PC-3 (cell line): ENCODE results near the gene MMS19. TPM values are rescaled to one million over a fixed set of nuclear protein-coding genes. Genes with fewer than 3 reads are reported as not detected.
"Not testable (repeated sequence)": the region's sequence is repeated elsewhere in the genome, so short reads cannot be mapped to it uniquely, and the experiment has no call there.

Experiments
- ATAC-seq: fragments of 200-7000 bp; cut with Tn5 transposase; 2 replicates; pipeline ENCODE4 v1.9.1; 2020; ENCODE audit warnings: mild to moderate bottlenecking, moderate library complexity
- BruUV-seq: library from RNA; stranded (reverse); fragments of 400-500 nt; replicated peaks from 2 replicates; lab custom pipeline; 2021; lab: Mats Ljungman, UMichigan
- CTCF ChIA-PET: fragments of 300-600 bp; sonication (Branson Sonifier 250); formaldehyde crosslinking; loops from one replicate; lab custom pipeline; 2022; ENCODE audit warnings: antibody characterized with exemption; lab: Charles Lee
- POLR2A ChIA-PET: fragments of 300-600 bp; sonication (Branson Sonifier 250); formaldehyde crosslinking; loops from one replicate; lab custom pipeline; 2022; ENCODE audit warnings: antibody characterized with exemption; ENCODE audit not compliant: unreplicated experiment; lab: Charles Lee
- DNase-seq: peaks from one replicate; pipeline ENCODE4 v3.0.0-alpha.2; 2015
- H2AFZ ChIP-seq: fragments of 300-600 bp; sonication (generic); 2 replicates; pipeline ENCODE4 v1.6.0; 2016; ENCODE audit warnings: antibody characterized with exemption, low read length
- H3F3A ChIP-seq: fragments of 300-600 bp; sonication (generic); one replicate; pipeline ENCODE4 v1.6.0; 2017; ENCODE audit warnings: antibody characterized with exemption, low read length, control low read depth, mild to moderate bottlenecking; ENCODE audit not compliant: unreplicated experiment
- H3K27ac ChIP-seq: fragments of 300-600 bp; sonication (generic); 2 replicates; pipeline ENCODE4 v1.5.1; 2016; ENCODE audit warnings: mild to moderate bottlenecking, low read length
- H3K27me3 ChIP-seq: fragments of 300-600 bp; sonication (generic); 2 replicates; pipeline ENCODE4 v1.6.1; 2016; ENCODE audit warnings: low read length, mixed read lengths
- H3K36me3 ChIP-seq: fragments of 300-600 bp; sonication (generic); 2 replicates; pipeline ENCODE4 v1.6.1; 2016; ENCODE audit warnings: low read depth, mixed run types, low read length, mixed read lengths
- H3K4me1 ChIP-seq: fragments of 300-600 bp; sonication (generic); 2 replicates; pipeline ENCODE4 v1.5.1; 2016; ENCODE audit warnings: low read length; ENCODE audit not compliant: insufficient read depth
- H3K4me2 ChIP-seq: fragments of 300-600 bp; sonication (generic); 2 replicates; pipeline ENCODE4 v1.6.0; 2016; ENCODE audit warnings: low read length
- H3K4me3 ChIP-seq: fragments of 300-600 bp; sonication (generic); 2 replicates; pipeline ENCODE4 v1.5.1; 2016; ENCODE audit warnings: mild to moderate bottlenecking, low read length, mixed read lengths
- H3K79me2 ChIP-seq: fragments of 300-600 bp; sonication (generic); 2 replicates; pipeline ENCODE4 v1.6.1; 2017; ENCODE audit warnings: low read length, mixed read lengths
- H3K9ac ChIP-seq: fragments of 300-600 bp; sonication (generic); 2 replicates; pipeline ENCODE4 v1.6.0; 2016; ENCODE audit warnings: mild to moderate bottlenecking, low read length
- H3K9me2 ChIP-seq: fragments of 300-600 bp; sonication (generic); replicated peaks from 2 replicates; pipeline ENCODE4 v1.6.1; 2016; ENCODE audit warnings: mixed run types, low read length, mixed read lengths
- H3K9me3 ChIP-seq: fragments of 300-600 bp; sonication (generic); 2 replicates; pipeline ENCODE4 v1.6.1; 2016; ENCODE audit warnings: low read length, mixed read lengths
- H4K20me1 ChIP-seq: fragments of 300-600 bp; sonication (generic); 2 replicates; pipeline ENCODE4 v1.6.1; 2016; ENCODE audit warnings: low read length, mixed read lengths
- CTCF ChIP-seq: fragments of 300-600 bp; sonication (generic); conservative IDR thresholded peaks from 2 replicates; pipeline ENCODE4 v1.5.1; 2017; ENCODE audit warnings: antibody characterized with exemption, low read depth, mild to moderate bottlenecking, low read length
- EZH2 ChIP-seq: fragments of 300-600 bp; sonication (generic); IDR thresholded peaks from one replicate; pipeline ENCODE4 v1.6.1; 2017; ENCODE audit warnings: antibody characterized with exemption, mild to moderate bottlenecking, low read length; ENCODE audit not compliant: unreplicated experiment
- EZH2phosphoT487 ChIP-seq: fragments of 300-600 bp; sonication (generic); IDR thresholded peaks from 2 replicates; pipeline ENCODE4 v1.6.1; 2018; ENCODE audit warnings: mild to moderate bottlenecking, antibody characterized with exemption, low read length, borderline replicate concordance
- intact Hi-C: fragments of 100-400 bp; cut with micrococcal nuclease; formaldehyde crosslinking; loops from 2 replicates; pipeline ENCODE4 v1.9.0; 2023
- total RNA-seq: library from RNA; depleted of rRNA; stranded (reverse); fragments of >200 nt; gene quantifications from 2 replicates; pipeline ENCODE4 v1.2.3, GENCODE V29; 2014

MMS19 gene
- total RNA-seq, 1 experiment from 2014 or later: 78.2 TPM

GRCh38 chr10:97482381-97482780 is 15.8 kb downstream of the MMS19 start:
- Histone ChIP-seq H3K36me3 (peaks cover 20% of the 10 kb centered on the region), H2AFZ (no peak overlapping the region), H3K27me3 (no peaks in the 10 kb centered on the region), H3K9ac (peak overlapping the region; percentile 28; the same call in 1 of the 2 replicates), H3K79me2 (peaks cover 57% of the 10 kb centered on the region), H3K9me2 (no peaks in the 10 kb centered on the region), H3K4me2 (peak overlapping the region; percentile 46), H3K4me3 (no peak overlapping the region), H3K9me3 (no peaks in the 10 kb centered on the region), H3K27ac (peak overlapping the region; percentile 89), H3F3A (no peaks in the 10 kb centered on the region), H4K20me1 (no peaks in the 10 kb centered on the region), H3K4me1 (peaks cover 39% of the 10 kb centered on the region)
- no TSS peak for BruUV-seq
- intact Hi-C loops: loop anchor here (5.0 kb wide), 1 partner anchor 60 kb away; no protein-coding TSS in a partner anchor
- DNase-seq (peak; percentile 42), ATAC-seq (peak; percentile 26)
- ChIA-PET POLR2A (no interaction called here), CTCF (no interaction called here)
- TF ChIP-seq EZH2phosphoT487: no peak
- TF ChIP-seq EZH2: no peak
- TF ChIP-seq CTCF: no peak

- Histone ChIP-seq H2AFZ (no peak overlapping the region), H3K4me1 (peaks cover 39% of the 10 kb centered on the region), H3K9me3 (no peaks in the 10 kb centered on the region), H3K79me2 (peaks cover 44% of the 10 kb centered on the region), H3F3A (no peaks in the 10 kb centered on the region), H3K4me3 (peak overlapping the region; percentile 43; the same call in 1 of the 2 replicates), H3K27ac (peak overlapping the region; percentile 89), H3K9ac (peak overlapping the region; percentile 28), H3K36me3 (peaks cover 33% of the 10 kb centered on the region), H4K20me1 (no peaks in the 10 kb centered on the region), H3K9me2 (no peaks in the 10 kb centered on the region), H3K27me3 (no peaks in the 10 kb centered on the region), H3K4me2 (peak overlapping the region; percentile 74)
- ATAC-seq (peak; percentile 82), DNase-seq (peak; percentile 79)
- ChIA-PET CTCF (no interaction called here), POLR2A (interaction anchor here (0.6 kb wide), 1 partner anchor 159 kb away, joined by 3 read pairs; no protein-coding TSS in a partner anchor)
- no peak for TF ChIP-seq EZH2phosphoT487
- TF ChIP-seq EZH2: no peak
- no peak for TF ChIP-seq CTCF
- intact Hi-C loops: loop anchor here (5.0 kb wide), 1 partner anchor 61 kb away; no protein-coding TSS in a partner anchor
- no TSS peak for BruUV-seq
Measured at GRCh38 chr10:97481071-97481470, 17.2 kb downstream of the MMS19 start.

GRCh38 chr10:97479939-97480338 is 18.3 kb downstream of the MMS19 start:
- ChIA-PET POLR2A (no interaction called here), CTCF (no interaction called here)
- peak overlapping the region; percentile 28; the same call in 1 of the 2 replicates for H3K9ac ChIP-seq
- peaks cover 38% of the 10 kb centered on the region for H3K79me2 ChIP-seq
- no peaks in the 10 kb centered on the region for H3K27me3 ChIP-seq
- H3K4me2 ChIP-seq: peak overlapping the region; percentile 74; the same call in 1 of the 2 replicates
- H3K9me3 ChIP-seq: no peaks in the 10 kb centered on the region
- H3K27ac ChIP-seq: peak overlapping the region; percentile 89
- ATAC-seq: no peak
- no peaks in the 10 kb centered on the region for H4K20me1 ChIP-seq
- no peak for DNase-seq
- intact Hi-C loops: loop anchor here (5.0 kb wide), 1 partner anchor 62 kb away; no protein-coding TSS in a partner anchor
- TF ChIP-seq EZH2: no peak
- no peak for TF ChIP-seq CTCF
- TF ChIP-seq EZH2phosphoT487: no peak
- no peaks in the 10 kb centered on the region for H3F3A ChIP-seq
- no peak overlapping the region for H2AFZ ChIP-seq
- no peaks in the 10 kb centered on the region for H3K9me2 ChIP-seq
- H3K36me3 ChIP-seq: peaks cover 41% of the 10 kb centered on the region
- BruUV-seq: no TSS peak
- H3K4me1 ChIP-seq: peaks cover 39% of the 10 kb centered on the region
- no peak overlapping the region for H3K4me3 ChIP-seq

GRCh38 chr10:97479410-97479809 is 18.8 kb downstream of the MMS19 start:
- DNase-seq (peak; percentile 79), ATAC-seq (peak; percentile 41)
- H2AFZ ChIP-seq, CTCF ChIA-PET, BruUV-seq, intact Hi-C loops, H3K9me3 ChIP-seq, H3K9me2 ChIP-seq, POLR2A ChIA-PET, H4K20me1 ChIP-seq, H3K4me3 ChIP-seq, H3F3A ChIP-seq, H3K27me3 ChIP-seq: not testable (repeated sequence)
- H3K4me2 ChIP-seq: peak overlapping the region; percentile 74
- peak overlapping the region; percentile 89 for H3K27ac ChIP-seq
- peaks cover 45% of the 10 kb centered on the region for H3K36me3 ChIP-seq
- peaks cover 38% of the 10 kb centered on the region for H3K79me2 ChIP-seq
- peaks cover 39% of the 10 kb centered on the region for H3K4me1 ChIP-seq
- 0 out of 2 replicates have a peak overlapping the region, but pooled peaks have one; percentile 28 for H3K9ac ChIP-seq
